ENCODE measurements around the gene SORBS2. TPM values are rescaled to one million over a fixed set of nuclear protein-coding genes. Genes with fewer than 3 reads are reported as not detected.

The SORBS2 gene
- total RNA-seq, 1 donor from 2014 or later, result not detected

DNA sequence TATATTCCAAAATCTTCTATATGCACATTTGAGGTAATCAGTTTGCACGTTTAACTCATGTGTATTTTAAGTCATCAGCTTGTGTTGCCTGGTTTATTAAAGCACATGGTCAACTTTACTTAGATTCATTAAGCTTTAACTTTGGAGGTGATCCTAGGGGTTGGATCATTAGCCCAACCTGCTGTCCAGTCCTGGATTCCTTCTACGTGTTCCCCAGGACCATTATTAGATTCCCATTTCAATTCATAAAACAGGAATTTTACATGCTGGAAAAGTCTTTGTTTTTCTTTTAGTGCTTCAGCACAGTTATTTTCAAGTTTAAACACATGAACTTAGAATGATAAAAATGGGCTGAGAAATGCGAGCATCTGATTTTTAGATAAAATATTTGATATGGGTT is 132.5 kb downstream of the SORBS2 start:
- H3K27me3 Mint-ChIP-seq, result peaks cover 11% of the 10 kb centered on the region
- no peaks in the 10 kb centered on the region for H3K36me3 Mint-ChIP-seq (ENCODE audit: low read depth)
- no peak overlapping the region for H3K27ac Mint-ChIP-seq
- ChIA-PET POLR2A (no interaction called here), CTCF (no interaction called here)
- H3K4me1 Mint-ChIP-seq, result no peaks in the 10 kb centered on the region
- DNase-seq, result no peak
- TF ChIP-seq, protein P1, sequence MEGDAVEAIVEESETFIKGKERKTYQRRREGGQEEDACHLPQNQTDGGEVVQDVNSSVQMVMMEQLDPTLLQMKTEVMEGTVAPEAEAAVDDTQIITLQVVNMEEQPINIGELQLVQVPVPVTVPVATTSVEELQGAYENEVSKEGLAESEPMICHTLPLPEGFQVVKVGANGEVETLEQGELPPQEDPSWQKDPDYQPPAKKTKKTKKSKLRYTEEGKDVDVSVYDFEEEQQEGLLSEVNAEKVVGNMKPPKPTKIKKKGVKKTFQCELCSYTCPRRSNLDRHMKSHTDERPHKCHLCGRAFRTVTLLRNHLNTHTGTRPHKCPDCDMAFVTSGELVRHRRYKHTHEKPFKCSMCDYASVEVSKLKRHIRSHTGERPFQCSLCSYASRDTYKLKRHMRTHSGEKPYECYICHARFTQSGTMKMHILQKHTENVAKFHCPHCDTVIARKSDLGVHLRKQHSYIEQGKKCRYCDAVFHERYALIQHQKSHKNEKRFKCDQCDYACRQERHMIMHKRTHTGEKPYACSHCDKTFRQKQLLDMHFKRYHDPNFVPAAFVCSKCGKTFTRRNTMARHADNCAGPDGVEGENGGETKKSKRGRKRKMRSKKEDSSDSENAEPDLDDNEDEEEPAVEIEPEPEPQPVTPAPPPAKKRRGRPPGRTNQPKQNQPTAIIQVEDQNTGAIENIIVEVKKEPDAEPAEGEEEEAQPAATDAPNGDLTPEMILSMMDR (IDR thresholded peaks at IDR 0.05), result no peak
- intact Hi-C loops (cut with micrococcal nuclease), result no loop called here
- H3K4me3 Mint-ChIP-seq, result no peak overlapping the region
- ATAC-seq (ENCODE audit: low read depth), result no peak
- H3K9me3 Mint-ChIP-seq, result no peaks in the 10 kb centered on the region

- ATAC-seq (ENCODE audit: low read depth), result no peak
- H3K4me1 Mint-ChIP-seq, result no peaks in the 10 kb centered on the region
- intact Hi-C loops (cut with micrococcal nuclease), result no loop called here
- TF ChIP-seq, protein P1 (IDR thresholded peaks at IDR 0.05), result no peak
- no peak overlapping the region for H3K27ac Mint-ChIP-seq
- CTCF ChIA-PET, result no interaction called here
- H3K9me3 Mint-ChIP-seq, result no peaks in the 10 kb centered on the region
- no peaks in the 10 kb centered on the region for H3K36me3 Mint-ChIP-seq (ENCODE audit: low read depth)
- POLR2A ChIA-PET, result no interaction called here
- no peak for DNase-seq
- peaks cover 11% of the 10 kb centered on the region for H3K27me3 Mint-ChIP-seq
- no peak overlapping the region for H3K4me3 Mint-ChIP-seq
Observed at GRCh38 chr4:185677637-185678314, 134.2 kb downstream of the SORBS2 start.

DNA sequence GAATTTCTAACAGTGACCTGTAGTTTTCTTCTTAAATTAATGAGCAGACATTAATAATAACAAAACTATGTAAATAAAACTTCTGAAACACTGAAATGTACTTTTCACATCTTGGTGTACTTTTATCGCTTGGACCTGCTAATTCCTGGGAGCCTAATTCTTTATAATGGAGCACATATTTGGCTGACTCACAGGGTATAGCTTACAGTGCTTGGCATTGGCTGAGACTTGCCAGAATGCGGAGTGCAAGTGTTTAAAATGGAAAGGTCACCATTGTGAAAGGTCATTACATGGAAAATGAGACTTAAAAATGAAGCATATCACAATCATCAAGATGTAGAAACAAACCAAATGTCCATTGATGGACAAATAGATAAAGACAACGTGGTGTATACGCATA is 139.4 kb downstream of the SORBS2 start:
- peaks cover 2% of the 10 kb centered on the region for H3K27me3 Mint-ChIP-seq
- ChIA-PET POLR2A (no interaction called here), CTCF (no interaction called here)
- no peak for DNase-seq
- no peaks in the 10 kb centered on the region for H3K9me3 Mint-ChIP-seq
- no peak for ATAC-seq (ENCODE audit: low read depth)
- no peak overlapping the region for H3K27ac Mint-ChIP-seq
- no peak overlapping the region for H3K4me3 Mint-ChIP-seq
- TF ChIP-seq, protein P1 (IDR thresholded peaks at IDR 0.05), result no peak
- no peaks in the 10 kb centered on the region for H3K4me1 Mint-ChIP-seq
- intact Hi-C loops (cut with micrococcal nuclease), result no loop called here
- H3K36me3 Mint-ChIP-seq (ENCODE audit: low read depth), result no peaks in the 10 kb centered on the region

DNA sequence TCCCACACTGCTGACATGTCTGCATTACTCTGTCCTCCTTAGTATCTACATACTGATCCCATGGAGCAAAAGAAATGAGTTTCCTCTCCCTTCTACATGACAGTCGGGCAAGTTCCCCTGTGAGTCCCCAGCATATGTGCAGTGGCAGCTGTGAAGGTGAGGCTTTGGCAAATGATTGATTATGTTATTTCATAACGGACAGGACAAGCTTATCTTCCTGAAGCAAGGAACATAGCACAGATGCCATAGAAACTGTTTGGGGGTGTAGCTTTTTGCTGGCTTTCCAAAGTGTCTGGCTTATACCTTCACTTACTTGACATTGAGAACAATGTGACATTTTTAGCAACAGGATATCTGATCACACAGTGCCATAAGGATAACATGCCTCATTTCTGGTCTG is 139.8 kb downstream of the SORBS2 start:
- H3K4me1 Mint-ChIP-seq, result no peaks in the 10 kb centered on the region
- H3K9me3 Mint-ChIP-seq, result no peaks in the 10 kb centered on the region
- intact Hi-C loops (cut with micrococcal nuclease), result no loop called here

DNA sequence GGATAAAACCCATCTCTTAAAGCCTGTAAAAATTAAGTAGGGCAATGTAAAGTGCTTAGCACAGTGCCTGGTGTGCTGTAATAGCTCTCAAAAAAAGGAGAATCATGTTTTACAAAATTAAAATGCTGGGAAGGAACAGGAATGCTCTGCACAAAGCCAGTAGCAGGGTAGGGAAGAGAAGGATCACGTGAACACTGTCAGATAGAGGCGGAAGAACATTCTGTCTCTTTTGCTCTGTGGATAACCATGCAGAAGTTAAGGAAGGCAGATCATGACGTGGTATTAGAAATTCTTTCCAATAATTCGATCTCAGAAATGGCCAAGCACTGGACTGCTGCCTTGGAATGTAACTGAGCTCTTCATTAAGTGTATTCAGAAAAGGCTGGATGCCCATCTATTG is 140.5 kb downstream of the SORBS2 start:
- TF ChIP-seq, protein P1 (IDR thresholded peaks at IDR 0.05), result no peak
- CTCF ChIA-PET, result no interaction called here
- POLR2A ChIA-PET, result no interaction called here
- intact Hi-C loops (cut with micrococcal nuclease), result no loop called here
- no peak for DNase-seq
- no peaks in the 10 kb centered on the region for H3K36me3 Mint-ChIP-seq (ENCODE audit: low read depth)
- no peak overlapping the region for H3K4me3 Mint-ChIP-seq
- peaks cover 2% of the 10 kb centered on the region for H3K27me3 Mint-ChIP-seq
- no peaks in the 10 kb centered on the region for H3K4me1 Mint-ChIP-seq
- ATAC-seq (ENCODE audit: low read depth), result no peak
- no peaks in the 10 kb centered on the region for H3K9me3 Mint-ChIP-seq
- H3K27ac Mint-ChIP-seq, result no peak overlapping the region

More for the DNA sequence above, 139.8 kb downstream of the SORBS2 start:
- H3K4me3 Mint-ChIP-seq, result no peak overlapping the region
- no peak for ATAC-seq (ENCODE audit: low read depth)
- no peak overlapping the region for H3K27ac Mint-ChIP-seq
- TF ChIP-seq, protein P1 (IDR thresholded peaks at IDR 0.05), result no peak
- no peak for DNase-seq
- POLR2A ChIA-PET, result no interaction called here
- CTCF ChIA-PET, result no interaction called here
- H3K27me3 Mint-ChIP-seq, result peaks cover under 1% of the 10 kb centered on the region
- no peaks in the 10 kb centered on the region for H3K36me3 Mint-ChIP-seq (ENCODE audit: low read depth)

Measured in activated B cell treated with CpG ODN at 0.5 μM for 24 hours (primary cell).